ENCODE results near the gene CMSS1.

CMSS1 gene

GRCh38 chr3:99854756-99855298 lies 37.2 kb downstream of the CMSS1 start:
- DNase-seq (ENCODE audit: low read depth, low spot score), result no peak

GRCh38 chr3:99855900-99856299 lies 38.2 kb downstream of the CMSS1 start:
- no peak for DNase-seq (ENCODE audit: low read depth, low spot score)

DNA sequence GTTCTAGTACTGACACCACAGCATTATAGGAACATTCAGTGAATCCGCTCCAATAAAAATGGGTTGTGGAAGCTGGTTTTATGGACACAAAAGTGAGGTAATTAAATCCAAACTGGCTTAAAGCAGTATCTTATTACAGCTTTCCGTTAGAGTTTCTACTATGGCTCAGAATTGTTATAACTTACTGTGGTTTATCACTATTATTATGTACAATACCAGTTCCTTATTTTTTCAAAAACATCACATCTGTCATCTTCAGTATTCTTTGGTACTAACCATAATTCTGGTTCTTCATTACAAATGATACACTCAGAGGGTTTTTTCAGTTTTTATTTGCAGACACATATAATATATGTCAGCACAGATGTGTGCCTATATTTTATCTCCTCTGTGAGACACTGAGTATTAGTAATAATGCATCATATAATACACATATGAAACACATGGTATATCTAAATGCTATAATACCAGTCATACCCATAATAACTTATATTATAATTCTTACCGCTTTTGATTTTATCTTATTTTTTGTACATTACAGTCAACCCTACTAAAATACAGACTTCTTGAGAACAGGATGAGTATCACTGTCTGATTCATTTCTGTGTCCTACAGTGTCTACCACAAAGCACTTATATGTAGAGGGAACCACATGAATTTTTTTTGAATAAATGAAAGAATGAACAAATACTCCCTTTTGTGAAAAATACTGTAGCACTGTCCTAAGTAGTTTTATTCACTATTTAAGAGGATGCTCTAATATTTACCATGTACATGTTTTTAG lies 39.0 kb downstream of the CMSS1 start:
- DNase-seq (ENCODE audit: low read depth, low spot score), result no peak

DNA sequence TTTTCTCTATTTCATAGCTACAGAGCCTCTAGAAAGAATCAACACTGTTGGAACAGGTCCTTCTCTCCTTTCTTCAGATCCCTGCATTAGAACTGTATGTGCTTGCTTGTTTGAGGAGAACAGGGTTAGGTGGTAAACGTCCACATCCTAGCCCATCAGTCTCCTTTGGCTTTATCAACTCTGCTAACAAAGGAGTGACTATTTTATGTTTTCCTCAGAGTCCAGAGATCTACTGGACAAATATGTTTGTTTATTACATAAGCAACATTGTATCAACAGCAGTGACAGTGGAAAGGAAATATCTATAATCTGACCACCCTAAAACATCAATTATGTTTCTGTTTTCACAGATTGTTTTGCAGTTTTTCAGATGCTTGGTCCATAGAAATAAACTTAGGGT lies 39.6 kb downstream of the CMSS1 start:
- no peak for DNase-seq (ENCODE audit: low read depth, low spot score)

GRCh38 chr3:99858469-99858868 lies 40.8 kb downstream of the CMSS1 start:
- DNase-seq (ENCODE audit: low read depth, low spot score), result no peak

- no peak for DNase-seq (ENCODE audit: low read depth, low spot score)
Observed at GRCh38 chr3:99859825-99860224, 42.2 kb downstream of the CMSS1 start.

- DNase-seq (ENCODE audit: low read depth, low spot score), result no peak
Observed at GRCh38 chr3:99861216-99861615, 43.6 kb downstream of the CMSS1 start.

GRCh38 chr3:99862208-99862607 lies 44.5 kb downstream of the CMSS1 start:
- DNase-seq (ENCODE audit: low read depth, low spot score), result no peak

- DNase-seq (ENCODE audit: low read depth, low spot score), result no peak
Observed at GRCh38 chr3:99863002-99863401, 45.3 kb downstream of the CMSS1 start.

DNA sequence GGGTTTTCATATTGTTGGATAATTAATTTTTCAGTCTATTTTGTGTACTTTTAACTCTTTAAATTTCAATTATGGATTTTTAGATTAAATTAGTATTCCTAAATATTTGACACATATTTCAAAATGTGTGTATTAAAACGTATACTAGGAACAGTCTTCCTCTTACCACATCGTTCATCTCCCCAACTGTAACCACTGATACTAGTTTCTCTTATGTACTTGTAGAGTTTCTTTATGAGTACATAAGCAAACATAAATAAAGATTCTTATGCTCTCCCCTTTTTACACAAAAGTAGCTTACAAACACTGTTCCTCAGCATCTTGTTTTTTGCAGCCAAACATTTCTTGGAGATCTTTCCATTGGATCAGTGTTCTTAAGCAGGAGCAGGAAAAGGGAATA lies 45.9 kb downstream of the CMSS1 start:
- DNase-seq (ENCODE audit: low read depth, low spot score), result no peak

GRCh38 chr3:99864289-99864688 lies 46.6 kb downstream of the CMSS1 start:
- no peak for DNase-seq (ENCODE audit: low read depth, low spot score)

DNA sequence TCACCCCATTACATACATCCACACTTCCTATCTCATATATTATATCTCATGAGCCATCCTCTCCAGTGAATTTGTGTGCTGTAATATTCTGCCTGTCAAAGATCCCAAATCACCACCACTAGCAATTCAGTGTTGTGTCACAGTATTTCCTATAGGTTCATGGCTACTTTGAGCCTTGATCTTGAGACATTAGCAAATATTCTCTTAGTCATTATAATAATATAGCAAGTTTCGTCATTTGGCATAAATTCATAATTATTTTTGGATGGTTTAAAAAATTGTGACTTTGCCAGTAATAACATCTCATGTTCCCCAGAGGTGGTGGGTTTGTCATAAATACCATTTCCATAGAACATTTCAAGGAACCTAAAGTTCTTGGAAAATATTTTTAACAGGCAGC lies 47.7 kb downstream of the CMSS1 start:
- no peak for DNase-seq (ENCODE audit: low read depth, low spot score)

DNA sequence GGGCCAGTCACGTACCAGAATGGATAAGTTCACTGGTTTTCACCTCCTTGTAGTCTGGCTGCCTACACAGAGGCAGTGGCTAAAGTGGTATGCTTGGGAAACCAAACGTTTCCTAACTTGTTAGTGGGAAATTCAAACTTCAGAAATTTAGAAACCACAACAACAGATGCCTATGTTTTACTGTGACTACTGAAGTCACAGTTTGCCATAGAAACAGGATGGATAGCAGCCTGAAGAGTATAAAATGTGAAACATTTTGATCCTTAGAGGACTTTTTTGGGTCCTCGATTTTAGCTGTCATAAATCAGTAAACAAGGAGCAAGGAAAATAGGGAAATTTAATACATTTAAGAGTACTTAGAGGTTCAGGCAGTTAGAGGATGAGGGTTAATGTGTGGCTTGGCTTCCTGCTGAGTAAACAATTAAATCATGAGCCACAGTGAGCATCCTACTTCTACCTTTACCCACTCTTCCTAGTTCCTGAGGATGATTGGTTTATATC lies 48.6 kb downstream of the CMSS1 start:
- no peak for DNase-seq (ENCODE audit: low read depth, low spot score)

DNA sequence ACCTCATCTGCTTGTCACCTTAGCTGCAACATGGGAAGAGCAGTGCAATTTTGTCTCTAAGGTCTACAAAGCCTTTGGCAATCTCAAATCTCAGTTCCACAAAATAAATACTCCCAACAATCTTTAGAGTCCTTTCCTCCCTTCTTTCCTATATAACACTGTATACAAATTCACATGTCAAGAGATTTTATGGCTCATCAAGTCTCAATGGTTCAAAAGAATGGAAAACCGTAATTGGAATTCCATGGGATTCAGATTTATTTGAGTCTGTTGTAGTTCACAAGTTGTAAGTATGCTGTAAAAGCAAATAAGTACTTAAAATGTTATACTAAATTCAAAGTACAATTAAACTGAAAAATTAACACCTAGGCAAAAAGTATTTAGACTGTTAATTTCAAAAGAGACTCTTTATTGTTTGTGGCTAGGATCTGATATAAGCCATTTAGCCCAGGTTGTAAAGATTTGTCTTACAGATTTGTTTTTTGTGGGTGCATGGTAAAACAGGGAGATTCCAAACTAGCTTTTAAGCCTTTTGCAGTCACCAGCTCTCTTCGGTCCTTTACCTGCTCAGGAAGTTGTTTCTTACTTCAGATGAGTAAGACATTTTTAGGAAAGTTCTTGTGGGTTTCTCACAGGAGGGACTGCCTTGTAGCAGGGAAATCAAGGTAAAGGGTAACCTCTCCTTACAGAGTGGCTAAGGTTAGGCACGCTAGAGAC lies 50.1 kb downstream of the CMSS1 start:
- DNase-seq (ENCODE audit: low read depth, low spot score), result no peak

DNA sequence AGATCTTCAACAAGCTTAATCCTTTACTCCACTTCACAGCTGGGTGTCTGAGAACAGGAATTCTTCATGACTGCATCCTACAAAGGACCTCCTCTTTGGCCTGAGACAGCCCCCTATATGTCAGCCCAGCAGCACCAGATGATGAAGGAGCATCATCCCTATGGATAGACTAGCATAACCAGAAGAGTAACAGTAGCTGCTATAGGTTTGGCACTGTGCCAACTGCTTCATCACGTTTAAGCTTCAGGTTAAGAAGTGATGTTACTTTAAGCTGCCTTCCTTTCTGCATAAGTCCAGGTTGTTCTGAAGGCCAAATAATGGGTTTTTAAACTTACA lies 50.6 kb downstream of the CMSS1 start:
- no peak for DNase-seq (ENCODE audit: low read depth, low spot score)

GRCh38 chr3:99869621-99870020 lies 52.0 kb downstream of the CMSS1 start:
- no peak for DNase-seq (ENCODE audit: low read depth, low spot score)

GRCh38 chr3:99870712-99871111 lies 53.0 kb downstream of the CMSS1 start:
- DNase-seq (ENCODE audit: low read depth, low spot score), result no peak

- DNase-seq (ENCODE audit: low read depth, low spot score), result no peak
Observed at GRCh38 chr3:99871231-99872045, 53.8 kb downstream of the CMSS1 start.

DNA sequence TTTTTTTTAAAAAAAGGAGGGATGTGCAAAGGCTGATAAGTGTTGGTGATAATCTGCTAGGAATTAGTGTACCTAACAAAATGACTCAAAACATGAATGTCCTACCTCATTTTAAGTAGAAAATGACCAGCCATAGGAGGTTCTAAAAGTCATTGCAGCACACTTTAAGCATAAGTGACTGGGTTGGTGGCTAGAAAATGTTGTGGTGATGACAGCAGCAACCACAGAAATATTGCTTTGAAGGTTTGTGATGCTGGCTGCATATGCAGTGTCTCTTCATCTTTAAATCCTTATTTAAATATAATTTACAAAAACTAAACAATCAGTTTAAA lies 55.2 kb downstream of the CMSS1 start:
- DNase-seq (ENCODE audit: low read depth, low spot score), result no peak

- DNase-seq (ENCODE audit: low read depth, low spot score), result no peak
Observed at GRCh38 chr3:99873269-99874102, 55.8 kb downstream of the CMSS1 start.
